Skeletal muscle satellite cell (primary cell): Measurements from ENCODE around the gene KIRREL3.

Experiments used
- H3K27me3 ChIP-seq: 2 replicates; pipeline ENCODE4 v1.7.0; 2013; ENCODE audit warnings: low read length; ENCODE audit not compliant: control insufficient read depth, insufficient read depth
- H3K36me3 ChIP-seq: 2 replicates; pipeline ENCODE4 v1.7.0; 2013; ENCODE audit warnings: mild to moderate bottlenecking, control low read depth, low read length; ENCODE audit not compliant: insufficient read depth
- H3K4me1 ChIP-seq: 2 replicates; pipeline ENCODE4 v1.7.0; 2013; ENCODE audit warnings: low read length; ENCODE audit not compliant: control insufficient read depth, insufficient read depth
- H3K4me2 ChIP-seq: 2 replicates; pipeline ENCODE4 v1.7.0; 2013; ENCODE audit warnings: mild to moderate bottlenecking, low read length
- H3K4me3 ChIP-seq: 2 replicates; pipeline ENCODE4 v1.7.0; 2013; ENCODE audit warnings: low read length
- H3K9ac ChIP-seq: 2 replicates; pipeline ENCODE4 v1.7.0; 2013; ENCODE audit warnings: mild to moderate bottlenecking, low read depth, low read length, moderate library complexity
- H3K9me3 ChIP-seq: replicated peaks from 2 replicates; pipeline ENCODE4 v1.7.0; 2013; ENCODE audit warnings: mild to moderate bottlenecking, control low read depth, low read length

KIRREL3 gene

DNA sequence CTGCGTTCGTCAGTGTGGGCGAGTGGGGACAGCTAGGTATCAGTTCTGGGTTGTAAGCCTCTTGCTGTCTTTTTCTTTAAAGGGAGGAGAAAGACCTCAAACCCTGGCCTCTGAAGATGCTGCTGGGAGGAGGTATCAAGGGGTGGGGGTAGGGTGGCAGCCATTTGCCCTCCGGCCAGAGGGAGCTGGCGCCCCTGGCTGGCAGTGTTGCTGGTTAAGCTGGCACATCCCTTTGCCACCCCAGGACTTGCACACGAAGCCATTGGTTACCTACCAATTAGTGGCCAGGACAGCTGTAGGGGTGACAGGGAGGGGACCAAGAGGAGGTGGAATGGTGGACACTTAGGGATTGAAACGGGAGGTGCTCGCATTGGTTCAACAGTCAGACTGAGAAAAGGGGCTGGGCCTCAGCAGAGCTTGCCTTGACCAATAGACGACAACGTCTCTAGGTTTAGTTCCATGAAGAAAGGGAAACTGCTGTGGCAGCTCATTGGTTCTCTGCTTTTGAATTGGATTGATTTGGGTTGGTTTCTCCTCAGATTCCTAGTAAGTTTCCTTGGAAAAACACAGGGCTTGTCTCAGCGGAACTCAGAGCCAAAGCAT, 567.2 kb downstream of the KIRREL3 start:
- peaks cover 24% of the 10 kb centered on the region for H3K4me1 ChIP-seq
- no peak overlapping the region for H3K4me2 ChIP-seq
- H3K9me3 ChIP-seq = no peaks in the 10 kb centered on the region
- no peak overlapping the region for H3K4me3 ChIP-seq
- no peaks in the 10 kb centered on the region for H3K27me3 ChIP-seq
- no peak overlapping the region for H3K9ac ChIP-seq
- no peaks in the 10 kb centered on the region for H3K36me3 ChIP-seq

DNA sequence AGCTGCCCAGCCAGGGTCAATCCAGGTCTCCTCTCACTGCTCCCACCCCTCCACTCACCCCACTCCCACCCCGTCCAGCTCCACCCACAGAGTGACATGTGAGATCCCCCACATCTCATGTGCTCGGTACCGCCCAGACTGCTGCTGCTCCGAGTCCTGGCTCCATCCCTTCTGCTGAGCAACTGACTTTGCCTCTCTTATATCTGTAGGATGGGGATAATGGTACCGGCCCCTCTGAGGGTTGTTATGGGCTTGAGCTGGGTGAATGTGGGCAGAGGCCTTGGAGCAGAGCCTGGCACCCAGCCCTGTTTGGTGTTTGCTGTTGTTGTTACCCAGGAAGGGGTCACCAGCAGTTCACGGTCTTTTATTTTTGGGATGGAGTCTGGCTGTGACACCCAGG, 568.0 kb downstream of the KIRREL3 start:
- no peak overlapping the region for H3K4me2 ChIP-seq
- H3K9me3 ChIP-seq = no peaks in the 10 kb centered on the region
- no peaks in the 10 kb centered on the region for H3K36me3 ChIP-seq
- no peaks in the 10 kb centered on the region for H3K27me3 ChIP-seq
- peaks cover 24% of the 10 kb centered on the region for H3K4me1 ChIP-seq
- no peak overlapping the region for H3K9ac ChIP-seq
- H3K4me3 ChIP-seq = no peak overlapping the region

DNA sequence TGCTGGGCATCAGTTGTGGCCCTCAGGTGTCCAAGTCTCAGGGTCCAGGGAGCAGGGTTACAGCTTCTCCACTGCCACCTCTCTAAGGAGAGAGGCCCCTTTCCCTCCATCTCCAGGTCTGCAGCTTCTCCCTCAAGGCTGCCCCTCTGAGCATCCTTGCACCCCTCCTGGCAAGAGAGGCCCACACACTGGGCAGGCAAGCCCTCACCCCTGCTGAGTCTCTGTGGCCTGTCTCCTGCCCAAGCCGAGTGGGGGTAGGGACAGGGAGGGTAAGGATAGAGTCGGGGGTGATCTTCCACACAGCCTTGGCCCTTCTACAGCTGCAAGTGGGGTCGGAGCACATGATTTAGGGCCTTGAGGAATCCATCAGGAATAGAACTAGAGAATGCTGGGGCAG, 568.5 kb downstream of the KIRREL3 start:
- peaks cover 24% of the 10 kb centered on the region for H3K4me1 ChIP-seq
- no peaks in the 10 kb centered on the region for H3K27me3 ChIP-seq
- peak overlapping the region; percentile 66 for H3K9ac ChIP-seq
- H3K4me2 ChIP-seq = peak overlapping the region; percentile 22
- peak overlapping the region; percentile 28 for H3K4me3 ChIP-seq
- no peaks in the 10 kb centered on the region for H3K9me3 ChIP-seq
- H3K36me3 ChIP-seq = no peaks in the 10 kb centered on the region

DNA sequence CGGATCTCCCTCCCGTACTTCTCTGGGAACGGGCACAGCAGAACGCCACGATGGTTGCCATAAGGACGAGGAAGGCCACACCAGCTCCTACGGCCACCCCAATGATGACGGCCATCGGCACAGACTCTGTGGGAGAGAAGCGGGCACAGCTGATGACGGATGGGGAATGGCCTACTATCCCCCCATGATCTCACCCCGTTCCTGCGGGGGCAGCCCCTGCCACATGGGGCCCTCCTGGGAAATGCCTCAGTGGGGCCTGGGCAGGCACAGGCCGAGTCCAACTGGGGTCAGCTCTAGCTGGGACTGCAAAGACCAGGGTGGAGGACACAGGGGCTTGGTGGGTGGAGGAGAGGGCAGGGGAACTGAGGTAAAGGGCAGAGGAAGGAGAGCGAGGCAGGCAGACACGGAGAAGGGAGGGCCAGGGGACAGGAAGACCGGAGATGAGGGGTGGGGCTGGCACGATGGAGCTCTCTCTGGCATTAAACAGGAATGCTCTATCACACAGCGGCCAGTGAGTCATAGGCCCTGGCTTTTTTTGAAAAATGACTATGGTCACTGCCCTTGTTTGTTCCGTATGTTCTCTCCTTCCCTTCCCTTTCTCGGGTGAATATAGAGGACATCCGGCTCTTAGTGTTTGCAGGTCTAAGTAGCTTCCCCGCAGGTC, 569.0 kb downstream of the KIRREL3 start:
- peak overlapping the region; percentile 33 for H3K4me2 ChIP-seq
- H3K36me3 ChIP-seq = no peaks in the 10 kb centered on the region
- no peaks in the 10 kb centered on the region for H3K27me3 ChIP-seq
- peak overlapping the region; percentile 66 for H3K9ac ChIP-seq
- H3K4me3 ChIP-seq = peak overlapping the region; percentile 28
- no peaks in the 10 kb centered on the region for H3K9me3 ChIP-seq
- H3K4me1 ChIP-seq = peaks cover 24% of the 10 kb centered on the region

DNA sequence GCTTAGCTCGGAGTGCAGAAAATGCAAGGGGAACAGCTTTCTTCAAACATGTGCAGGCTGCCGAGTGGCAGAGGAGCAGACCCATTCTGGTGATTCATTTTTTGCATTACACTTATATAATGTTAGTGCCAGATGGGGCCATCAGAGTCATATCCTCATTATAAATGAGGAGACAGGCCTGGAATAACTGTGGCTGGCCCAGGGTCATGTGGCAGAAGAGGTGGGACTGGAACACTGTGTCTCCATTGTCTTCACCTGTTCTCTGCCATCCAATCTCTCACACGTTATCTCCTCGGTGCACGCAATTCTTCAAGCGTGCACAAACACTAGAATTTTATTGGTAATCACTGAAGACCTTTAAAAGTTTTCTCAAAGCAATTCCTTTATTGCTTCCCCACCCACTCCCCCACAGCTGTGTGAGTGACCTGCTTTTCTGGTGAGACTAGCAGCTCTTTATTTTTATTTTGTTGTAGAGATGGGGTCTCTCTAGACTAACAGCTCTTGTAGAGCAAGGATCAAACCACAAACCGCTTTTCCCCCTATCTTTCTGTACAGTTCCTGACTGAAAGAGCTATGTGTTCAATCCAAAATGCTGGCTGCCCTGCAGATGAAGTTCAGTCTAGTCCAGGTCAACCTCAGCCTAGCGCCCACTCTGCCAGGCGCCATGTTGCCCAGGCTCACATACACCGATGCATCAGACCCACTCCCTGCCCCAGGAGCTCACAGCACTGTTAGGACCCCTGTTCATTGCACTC, 569.8 kb downstream of the KIRREL3 start:
- Histone ChIP-seq H3K27me3 (no peaks in the 10 kb centered on the region), H3K4me2 (no peak overlapping the region), H3K4me1 (peaks cover 24% of the 10 kb centered on the region), H3K9me3 (no peaks in the 10 kb centered on the region), H3K4me3 (peak overlapping the region; percentile 20), H3K9ac (peak overlapping the region; percentile 66), H3K36me3 (no peaks in the 10 kb centered on the region)

DNA sequence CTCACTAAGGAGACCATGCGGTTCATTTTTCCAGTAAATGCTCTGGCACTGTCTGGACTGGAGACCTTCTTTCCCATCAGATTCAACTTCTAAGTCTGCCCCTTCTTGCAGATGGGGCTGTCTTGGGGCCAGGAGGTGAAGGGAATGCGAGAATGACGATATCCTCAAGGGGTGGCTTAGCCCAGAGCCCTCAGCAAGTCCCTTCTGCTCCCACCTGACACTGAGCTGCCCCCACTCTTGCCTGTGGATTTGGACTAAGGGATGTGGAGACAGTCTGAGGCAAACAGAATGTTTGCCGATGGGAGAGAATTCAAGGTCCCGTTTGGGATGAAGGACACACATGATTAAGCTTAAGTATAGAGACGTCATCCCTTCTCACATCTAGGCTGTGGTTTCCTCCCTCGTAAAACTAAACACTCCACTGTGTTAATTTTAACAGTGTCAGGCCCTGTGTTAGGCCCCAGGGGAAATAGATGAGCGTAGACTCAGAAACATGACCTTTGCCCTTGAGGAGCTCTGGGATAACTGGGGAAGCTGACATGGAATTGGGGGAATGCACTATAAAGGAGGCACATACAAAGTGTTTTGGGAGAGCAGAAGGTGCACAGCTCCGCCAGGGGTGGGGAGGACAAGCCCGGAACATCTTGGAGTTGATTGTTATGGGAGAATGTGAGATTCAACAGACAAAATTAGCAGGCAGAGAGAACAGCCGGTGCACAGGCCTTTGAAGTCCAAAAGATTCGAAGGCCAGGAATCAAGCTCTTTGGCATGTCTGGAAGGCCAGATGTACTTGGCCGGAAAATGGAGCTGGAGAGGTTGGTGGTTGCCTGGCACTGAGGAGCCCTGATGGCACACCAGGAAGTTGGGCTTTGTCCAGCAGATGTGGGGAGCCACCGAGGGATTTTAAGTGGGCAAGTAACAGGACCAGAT, 573.5 kb downstream of the KIRREL3 start:
- H3K9ac ChIP-seq = no peak overlapping the region
- peaks cover 17% of the 10 kb centered on the region for H3K4me1 ChIP-seq
- no peaks in the 10 kb centered on the region for H3K36me3 ChIP-seq
- H3K4me2 ChIP-seq = no peak overlapping the region
- no peak overlapping the region for H3K4me3 ChIP-seq
- H3K9me3 ChIP-seq = no peaks in the 10 kb centered on the region
- no peaks in the 10 kb centered on the region for H3K27me3 ChIP-seq

DNA sequence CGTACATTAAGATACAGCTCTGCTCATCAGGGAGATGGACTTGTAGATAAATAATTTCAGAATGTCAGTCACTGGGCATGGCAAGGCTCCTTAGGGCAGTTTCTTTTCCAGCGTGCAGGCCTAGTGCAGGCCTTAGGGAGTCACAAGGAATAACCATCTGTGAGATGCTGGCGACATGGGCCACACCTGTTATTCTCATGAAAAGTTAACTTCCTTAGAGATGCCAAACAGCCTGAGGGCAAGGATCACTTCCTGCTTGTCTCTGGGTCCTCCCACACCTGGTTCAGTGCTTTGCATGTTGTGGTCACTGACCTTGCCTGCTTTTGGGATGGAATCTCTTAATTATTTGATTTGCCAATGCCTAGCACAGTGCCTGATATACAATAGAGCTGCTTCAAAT, 574.5 kb downstream of the KIRREL3 start:
- H3K27me3 ChIP-seq = no peaks in the 10 kb centered on the region
- peaks cover 8% of the 10 kb centered on the region for H3K4me1 ChIP-seq
- H3K4me2 ChIP-seq = no peak overlapping the region
- no peak overlapping the region for H3K9ac ChIP-seq
- H3K4me3 ChIP-seq = no peak overlapping the region
- no peaks in the 10 kb centered on the region for H3K36me3 ChIP-seq
- no peaks in the 10 kb centered on the region for H3K9me3 ChIP-seq

DNA sequence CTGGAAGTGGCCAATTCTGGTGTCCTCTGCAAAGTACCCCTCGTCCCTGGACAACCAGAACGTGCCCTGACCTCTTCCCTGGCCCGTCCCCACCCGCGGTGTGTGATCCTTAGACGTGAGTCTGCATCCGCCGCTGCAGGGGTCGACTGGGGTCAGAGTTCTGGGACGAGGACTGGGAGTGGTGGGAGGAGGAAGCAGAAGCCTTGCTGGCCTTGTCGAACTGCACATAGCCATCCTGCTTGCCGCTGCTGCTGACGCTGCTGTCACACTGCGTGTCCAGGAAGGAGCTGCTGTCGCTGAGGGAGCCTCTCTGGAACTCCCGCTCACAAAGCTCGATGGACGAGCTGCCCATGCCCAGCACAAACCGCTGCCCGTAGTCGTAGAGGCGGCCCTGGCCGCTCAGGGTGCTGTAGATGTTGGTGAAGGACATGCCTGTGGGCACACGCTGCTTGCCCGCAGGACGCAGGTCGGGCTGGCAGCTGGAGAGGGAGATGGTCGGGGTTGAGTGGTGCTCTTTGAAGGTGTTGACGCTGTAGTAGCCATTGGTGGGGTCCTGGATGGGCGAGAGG, 576.0 kb downstream of the KIRREL3 start:
- H3K9me3 ChIP-seq = no peaks in the 10 kb centered on the region
- no peaks in the 10 kb centered on the region for H3K4me1 ChIP-seq
- H3K27me3 ChIP-seq = no peaks in the 10 kb centered on the region
- no peak overlapping the region for H3K9ac ChIP-seq
- H3K4me3 ChIP-seq = no peak overlapping the region
- H3K36me3 ChIP-seq = no peaks in the 10 kb centered on the region
- H3K4me2 ChIP-seq = no peak overlapping the region

DNA sequence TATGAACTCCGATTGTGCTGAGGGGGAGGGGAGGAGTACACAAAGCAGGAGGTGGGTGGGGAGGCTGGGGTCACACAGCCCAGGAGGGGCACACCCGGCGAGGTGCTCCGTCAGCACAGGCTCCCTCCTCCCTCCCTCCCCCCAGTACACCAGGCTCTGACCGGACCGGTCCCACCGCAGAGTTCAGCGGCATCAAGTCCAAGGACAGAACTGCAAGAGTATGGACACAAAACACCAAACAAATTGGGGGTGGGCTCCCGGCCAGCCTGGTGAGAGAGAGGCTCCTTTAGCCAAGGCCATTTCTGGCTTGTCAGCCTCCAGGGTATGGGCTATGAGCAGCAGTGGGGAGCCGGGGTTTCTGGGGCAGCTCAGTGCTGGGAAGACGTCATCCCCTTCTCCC, 576.8 kb downstream of the KIRREL3 start:
- H3K9ac ChIP-seq = no peak overlapping the region
- H3K9me3 ChIP-seq = no peaks in the 10 kb centered on the region
- no peak overlapping the region for H3K4me3 ChIP-seq
- no peaks in the 10 kb centered on the region for H3K36me3 ChIP-seq
- no peaks in the 10 kb centered on the region for H3K4me1 ChIP-seq
- no peak overlapping the region for H3K4me2 ChIP-seq
- H3K27me3 ChIP-seq = no peaks in the 10 kb centered on the region

DNA sequence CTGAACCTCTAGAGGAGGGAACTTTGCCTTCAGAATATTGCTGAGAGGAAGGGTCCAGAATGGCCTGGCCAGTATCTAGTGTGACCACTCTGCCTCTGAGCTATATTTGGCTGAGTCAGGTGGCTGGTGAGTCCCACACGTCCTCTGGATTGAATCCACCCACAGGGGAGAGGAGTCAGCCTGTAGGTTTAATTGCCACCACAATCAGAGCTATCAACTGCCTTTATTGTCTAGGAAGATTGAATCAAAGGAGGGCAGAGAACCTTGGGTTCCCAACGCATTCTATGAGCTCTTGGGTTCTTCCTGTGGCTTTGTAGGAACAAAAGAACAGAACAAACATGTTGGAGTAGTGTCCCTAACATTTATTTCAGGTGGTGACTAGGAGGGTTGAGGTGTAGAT, 577.4 kb downstream of the KIRREL3 start:
- Histone ChIP-seq H3K9me3 (no peaks in the 10 kb centered on the region), H3K9ac (no peak overlapping the region), H3K27me3 (no peaks in the 10 kb centered on the region), H3K36me3 (no peaks in the 10 kb centered on the region), H3K4me3 (no peak overlapping the region), H3K4me1 (no peaks in the 10 kb centered on the region), H3K4me2 (no peak overlapping the region)

DNA sequence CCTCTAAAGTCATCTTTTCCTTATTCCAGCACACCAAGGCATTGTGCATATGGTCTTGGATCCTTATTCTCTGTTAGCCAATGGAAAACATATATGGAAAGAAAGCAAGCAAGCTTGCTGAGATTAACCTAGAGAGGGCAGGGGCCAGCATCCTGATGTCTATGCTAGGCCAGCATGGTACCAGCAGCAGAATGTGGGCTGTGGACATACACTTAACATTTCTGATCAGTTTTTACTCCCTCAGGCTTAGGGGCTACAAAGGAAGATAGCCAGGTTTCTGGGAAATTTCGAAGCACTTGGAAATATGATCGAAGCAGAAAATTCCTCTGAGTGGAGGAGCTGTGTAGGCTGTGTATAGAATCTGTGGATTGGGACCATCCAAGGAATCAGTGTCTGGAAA, 578.1 kb downstream of the KIRREL3 start:
- Histone ChIP-seq H3K4me3 (no peak overlapping the region), H3K4me1 (no peaks in the 10 kb centered on the region), H3K9ac (no peak overlapping the region), H3K36me3 (no peaks in the 10 kb centered on the region), H3K27me3 (no peaks in the 10 kb centered on the region), H3K9me3 (no peaks in the 10 kb centered on the region), H3K4me2 (no peak overlapping the region)
